Astrocyte (in vitro differentiated cells and primary cell): ENCODE measurements around the gene LRRC74A. TPM values are rescaled to one million over a fixed set of nuclear protein-coding genes. Genes with fewer than 3 reads are reported as not detected.

Experiments
- DNase-seq: peaks from one replicate; pipeline ENCODE4 v3.0.0-alpha.2; 2010; ENCODE audit warnings: low read depth
- FAIRE-seq: peaks from 2 replicates; lab custom pipeline; 2011; peaks lifted over from hg19 to GRCh38; lab: Jason Lieb, UNC
- H2AFZ ChIP-seq: 2 replicates; pipeline ENCODE4 v1.6.0; 2012; ENCODE audit warnings: low read depth, low read length, inconsistent platforms
- H3K27ac ChIP-seq: 2 replicates; pipeline ENCODE4 v1.5.1; 2011; ENCODE audit warnings: low read depth, low read length, inconsistent platforms
- H3K27me3 ChIP-seq: 2 replicates; pipeline ENCODE4 v1.6.0; 2011; ENCODE audit warnings: low read length, inconsistent platforms; ENCODE audit not compliant: insufficient read depth
- H3K36me3 ChIP-seq: 2 replicates; pipeline ENCODE4 v1.5.1; 2011; ENCODE audit warnings: low read length, inconsistent platforms; ENCODE audit not compliant: insufficient read depth
- H3K4me1 ChIP-seq: 2 replicates; pipeline ENCODE4 v1.5.1; 2011; ENCODE audit warnings: low read length, inconsistent platforms; ENCODE audit not compliant: insufficient read depth
- H3K4me2 ChIP-seq: 2 replicates; pipeline ENCODE4 v1.6.0; 2012; ENCODE audit warnings: low read length, inconsistent platforms
- H3K4me3 ChIP-seq: 2 replicates; pipeline ENCODE4 v1.5.1; 2011; ENCODE audit warnings: low read depth, mild to moderate bottlenecking, low read length, inconsistent platforms; ENCODE audit not compliant: insufficient read depth
- H3K79me2 ChIP-seq: 2 replicates; pipeline ENCODE4 v1.6.0; 2012; ENCODE audit warnings: mild to moderate bottlenecking, low read length, inconsistent platforms; ENCODE audit not compliant: insufficient read depth
- H3K9ac ChIP-seq: 2 replicates; pipeline ENCODE4 v1.6.0; 2012; ENCODE audit warnings: mild to moderate bottlenecking, low read length, inconsistent platforms
- H3K9me3 ChIP-seq: 2 replicates; pipeline ENCODE4 v1.5.1; 2012; ENCODE audit warnings: low read depth, mild to moderate bottlenecking, low read length, inconsistent platforms; ENCODE audit not compliant: insufficient read depth
- H4K20me1 ChIP-seq: 2 replicates; pipeline ENCODE4 v1.6.0; 2012; ENCODE audit warnings: low read length, inconsistent platforms; ENCODE audit not compliant: insufficient read depth
- H3K27ac Mint-ChIP-seq: one replicate; pipeline ENCODE4 v1.8.0; 2021; ENCODE audit warnings: mild to moderate bottlenecking, mixed read lengths; ENCODE audit not compliant: unreplicated experiment
- H3K27me3 Mint-ChIP-seq: one replicate; pipeline ENCODE4 v1.8.0; 2021; ENCODE audit warnings: low read depth, mixed read lengths; ENCODE audit not compliant: unreplicated experiment
- H3K36me3 Mint-ChIP-seq: one replicate; pipeline ENCODE4 v1.8.0; 2021; ENCODE audit warnings: low read depth, mixed read lengths; ENCODE audit not compliant: unreplicated experiment
- H3K4me1 Mint-ChIP-seq: one replicate; pipeline ENCODE4 v1.8.0; 2021; ENCODE audit warnings: low read depth, mixed read lengths; ENCODE audit not compliant: unreplicated experiment
- H3K4me3 Mint-ChIP-seq: one replicate; pipeline ENCODE4 v1.8.0; 2021; ENCODE audit warnings: mild to moderate bottlenecking, moderate library complexity, mixed read lengths; ENCODE audit not compliant: unreplicated experiment
- H3K9me3 Mint-ChIP-seq: one replicate; pipeline ENCODE4 v1.8.0; 2021; ENCODE audit warnings: mild to moderate bottlenecking, mixed read lengths; ENCODE audit not compliant: unreplicated experiment
- CTCF ChIP-seq: IDR thresholded peaks from 2 replicates; pipeline ENCODE4 v1.5.1; 2011; ENCODE audit warnings: low read depth, mild to moderate bottlenecking, inconsistent platforms, low read length, moderate library complexity; ENCODE audit not compliant: insufficient read depth
- EZH2 ChIP-seq: IDR thresholded peaks from 2 replicates; pipeline ENCODE4 v1.6.1; 2012; ENCODE audit warnings: mild to moderate bottlenecking, low read length, inconsistent platforms; ENCODE audit not compliant: insufficient read depth
- total RNA-seq: library from RNA; stranded (reverse); gene quantifications from 2 replicates; pipeline ENCODE4 v1.2.1, GENCODE V29; 2021

Gene LRRC74A
- total RNA-seq, 1 donor from 2014 or later: not detected

GRCh38 chr14:76867516-76868453, 41.6 kb downstream of the LRRC74A start:
- DNase-seq: no peak
- H3K27me3 ChIP-seq: peaks cover 17% of the 10 kb centered on the region
- no peak overlapping the region for H3K4me3 ChIP-seq
- FAIRE-seq: no peak
- H3K27ac Mint-ChIP-seq: no peak overlapping the region
- H3K4me3 Mint-ChIP-seq: no peak overlapping the region
- H3K9me3 ChIP-seq: no peaks in the 10 kb centered on the region
- no peaks in the 10 kb centered on the region for H3K36me3 Mint-ChIP-seq
- H3K36me3 ChIP-seq: no peaks in the 10 kb centered on the region
- H3K4me1 ChIP-seq: no peaks in the 10 kb centered on the region
- no peaks in the 10 kb centered on the region for H3K79me2 ChIP-seq
- no peak overlapping the region for H2AFZ ChIP-seq
- no peak overlapping the region for H3K4me2 ChIP-seq
- no peaks in the 10 kb centered on the region for H3K4me1 Mint-ChIP-seq
- no peak for TF ChIP-seq CTCF
- no peak for TF ChIP-seq EZH2
- no peak overlapping the region for H3K27ac ChIP-seq
- H4K20me1 ChIP-seq: no peaks in the 10 kb centered on the region
- peaks cover 24% of the 10 kb centered on the region for H3K27me3 Mint-ChIP-seq
- no peaks in the 10 kb centered on the region for H3K9me3 Mint-ChIP-seq
- H3K9ac ChIP-seq: no peak overlapping the region

- H3K79me2 ChIP-seq: no peaks in the 10 kb centered on the region
- no peaks in the 10 kb centered on the region for H3K4me1 ChIP-seq
- H3K27ac Mint-ChIP-seq: no peak overlapping the region
- H3K9ac ChIP-seq: no peak overlapping the region
- H3K27me3 Mint-ChIP-seq: peaks cover 24% of the 10 kb centered on the region
- H3K4me3 ChIP-seq: no peak overlapping the region
- H3K9me3 ChIP-seq: no peaks in the 10 kb centered on the region
- H3K4me3 Mint-ChIP-seq: no peak overlapping the region
- no peak overlapping the region for H2AFZ ChIP-seq
- H3K4me2 ChIP-seq: no peak overlapping the region
- FAIRE-seq (no peak), DNase-seq (no peak)
- H3K4me1 Mint-ChIP-seq: no peaks in the 10 kb centered on the region
- no peaks in the 10 kb centered on the region for H3K36me3 ChIP-seq
- no peaks in the 10 kb centered on the region for H4K20me1 ChIP-seq
- no peaks in the 10 kb centered on the region for H3K36me3 Mint-ChIP-seq
- H3K27ac ChIP-seq: no peak overlapping the region
- TF ChIP-seq EZH2 (no peak), CTCF (no peak)
- no peaks in the 10 kb centered on the region for H3K9me3 Mint-ChIP-seq
- H3K27me3 ChIP-seq: peaks cover 11% of the 10 kb centered on the region
Measured at GRCh38 chr14:76868454-76869170, 42.4 kb downstream of the LRRC74A start.
